ENCODE data around the gene FCN3.

FCN3 gene

GRCh38 chr1:27349784-27350662, 24.6 kb downstream of the FCN3 start:
- Histone ChIP-seq H3K9me3 (ENCODE audit: control insufficient read depth, insufficient read depth, low read length) (no peaks in the 10 kb centered on the region), H3K4me1 (ENCODE audit: insufficient read depth, low read length) (peaks cover 11% of the 10 kb centered on the region; the same call in 1 of the 2 replicates), H3K9ac (ENCODE audit: low read depth, low read length) (peak overlapping the region; percentile 41), H3K36me3 (ENCODE audit: insufficient read depth, low read length) (no peaks in the 10 kb centered on the region)

GRCh38 chr1:27348861-27349783, 25.5 kb downstream of the FCN3 start:
- no peaks in the 10 kb centered on the region for H3K36me3 ChIP-seq (ENCODE audit: insufficient read depth, low read length)
- peak overlapping the region; percentile 41 for H3K9ac ChIP-seq (ENCODE audit: low read depth, low read length)
- H3K4me1 ChIP-seq (ENCODE audit: insufficient read depth, low read length), result peaks cover 11% of the 10 kb centered on the region; the same call in 1 of the 2 replicates
- no peaks in the 10 kb centered on the region for H3K9me3 ChIP-seq (ENCODE audit: control insufficient read depth, insufficient read depth, low read length)

DNA sequence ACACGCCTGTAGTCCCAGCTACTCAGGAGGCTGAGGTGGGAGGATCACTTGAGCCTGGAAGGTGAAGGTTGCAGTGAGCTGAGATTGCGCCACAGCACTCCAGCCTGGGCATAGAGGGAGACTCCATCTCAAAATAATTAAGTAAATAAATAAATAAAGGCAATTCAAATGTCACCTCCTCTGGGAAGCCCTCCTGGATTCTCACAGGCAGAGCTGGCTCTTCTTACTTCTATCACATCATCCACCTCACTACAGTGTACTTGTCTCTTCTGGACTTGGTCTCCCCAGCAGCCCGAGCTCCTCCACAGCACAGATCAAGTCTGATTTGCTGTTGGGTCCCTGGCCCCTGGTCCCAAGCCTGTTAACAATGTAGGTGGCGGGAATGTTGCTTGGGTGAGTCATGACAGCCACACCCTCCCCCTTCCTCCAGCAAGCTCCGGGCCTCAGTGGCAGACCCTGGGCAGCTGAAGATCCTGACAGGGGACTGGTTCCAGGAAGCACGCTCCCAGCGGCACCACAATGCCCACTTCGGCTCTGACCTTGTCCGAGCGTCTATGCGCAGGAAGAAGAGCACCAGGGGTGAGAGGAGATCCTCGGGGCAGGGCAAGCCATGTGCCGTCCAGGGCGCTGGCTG, 27.5 kb downstream of the FCN3 start:
- Histone ChIP-seq H3K9me3 (ENCODE audit: control insufficient read depth, insufficient read depth, low read length) (no peaks in the 10 kb centered on the region), H3K4me1 (ENCODE audit: insufficient read depth, low read length) (peaks cover 24% of the 10 kb centered on the region; the same call in 1 of the 2 replicates), H3K9ac (ENCODE audit: low read depth, low read length) (no peak overlapping the region), H3K36me3 (ENCODE audit: insufficient read depth, low read length) (no peaks in the 10 kb centered on the region)

- peaks cover 27% of the 10 kb centered on the region; the same call in 1 of the 2 replicates for H3K4me1 ChIP-seq (ENCODE audit: insufficient read depth, low read length)
- H3K36me3 ChIP-seq (ENCODE audit: insufficient read depth, low read length), result no peaks in the 10 kb centered on the region
- no peaks in the 10 kb centered on the region for H3K9me3 ChIP-seq (ENCODE audit: control insufficient read depth, insufficient read depth, low read length)
- no peak overlapping the region for H3K9ac ChIP-seq (ENCODE audit: low read depth, low read length)
Measured at GRCh38 chr1:27346357-27346756, 28.3 kb downstream of the FCN3 start.

DNA sequence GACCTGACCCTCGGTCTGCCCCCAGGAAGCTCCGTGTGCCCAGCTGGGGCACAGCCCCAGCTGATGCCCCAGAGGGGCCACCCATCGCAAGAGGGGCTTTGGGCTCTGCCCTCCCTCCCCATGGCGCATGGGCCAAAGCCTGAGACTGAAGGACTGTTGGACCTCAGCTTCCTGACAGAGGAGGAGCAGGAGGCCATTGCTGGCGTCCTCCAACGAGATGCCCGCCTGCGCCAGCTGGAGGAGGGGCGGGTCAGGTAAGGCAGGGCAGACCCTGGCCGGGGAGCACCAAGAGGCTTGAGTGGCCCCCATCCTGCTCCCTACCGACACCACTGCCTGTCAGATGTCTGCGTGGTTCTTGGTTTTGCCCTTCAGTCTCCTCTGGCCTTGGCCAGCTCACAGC, 29.4 kb downstream of the FCN3 start:
- peaks cover 30% of the 10 kb centered on the region; the same call in 1 of the 2 replicates for H3K4me1 ChIP-seq (ENCODE audit: insufficient read depth, low read length)
- H3K36me3 ChIP-seq (ENCODE audit: insufficient read depth, low read length), result no peaks in the 10 kb centered on the region
- no peaks in the 10 kb centered on the region for H3K9me3 ChIP-seq (ENCODE audit: control insufficient read depth, insufficient read depth, low read length)
- H3K9ac ChIP-seq (ENCODE audit: low read depth, low read length), result no peak overlapping the region

GRCh38 chr1:27343639-27344025, 31.0 kb downstream of the FCN3 start:
- Histone ChIP-seq H3K4me1 (ENCODE audit: insufficient read depth, low read length) (peaks cover 41% of the 10 kb centered on the region; the same call in 1 of the 2 replicates), H3K9me3 (ENCODE audit: control insufficient read depth, insufficient read depth, low read length) (no peaks in the 10 kb centered on the region), H3K36me3 (ENCODE audit: insufficient read depth, low read length) (no peaks in the 10 kb centered on the region), H3K9ac (ENCODE audit: low read depth, low read length) (no peak overlapping the region; the same call in 1 of the 2 replicates)

DNA sequence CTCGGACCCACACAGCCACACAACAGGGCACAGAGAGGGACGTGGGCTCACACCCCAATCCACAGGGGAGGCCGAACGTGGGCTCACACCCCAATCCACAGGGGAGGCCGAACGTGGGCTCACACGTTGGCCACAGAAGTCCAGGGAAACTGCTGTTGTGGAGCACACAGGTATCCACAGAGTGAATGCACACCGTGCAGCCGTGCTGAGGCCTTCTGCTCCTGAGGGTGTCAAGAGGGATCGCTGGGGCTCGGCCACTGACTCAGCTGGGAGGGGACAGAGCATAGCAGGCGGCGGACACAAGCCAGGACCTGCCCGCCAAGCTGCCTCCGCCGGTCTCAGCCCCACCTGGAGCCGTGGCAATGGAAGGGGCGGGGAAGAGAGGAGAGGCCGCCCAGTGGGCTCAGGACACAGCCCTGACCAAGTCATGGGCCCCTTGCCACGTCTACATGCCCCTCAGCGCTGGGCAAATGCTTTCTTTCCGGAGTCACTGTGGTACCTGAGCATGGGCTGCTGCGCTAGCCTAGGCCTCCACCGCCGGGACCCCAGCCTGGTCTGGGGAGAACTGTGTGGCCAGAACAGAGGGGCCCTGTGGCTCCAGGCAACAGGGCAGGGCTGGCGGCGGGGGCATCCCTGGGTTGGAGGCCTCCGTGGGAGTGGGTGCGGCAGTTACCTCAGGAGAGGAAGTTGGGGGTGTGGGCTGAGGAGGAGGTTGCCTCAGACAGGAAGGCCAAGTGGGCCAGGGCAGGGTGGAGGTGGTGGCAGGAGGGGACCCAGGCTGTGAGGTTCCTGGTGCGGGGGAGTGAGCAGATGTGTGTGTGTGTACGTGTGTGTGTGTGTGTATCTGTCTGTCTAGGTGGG, 31.6 kb downstream of the FCN3 start:
- peaks cover 41% of the 10 kb centered on the region; the same call in 1 of the 2 replicates for H3K4me1 ChIP-seq (ENCODE audit: insufficient read depth, low read length)

GRCh38 chr1:27342391-27342777, 32.2 kb downstream of the FCN3 start:
- Histone ChIP-seq H3K36me3 (ENCODE audit: insufficient read depth, low read length) (no peaks in the 10 kb centered on the region), H3K9ac (ENCODE audit: low read depth, low read length) (peak overlapping the region; percentile 41; the same call in 1 of the 2 replicates), H3K4me1 (ENCODE audit: insufficient read depth, low read length) (peaks cover 35% of the 10 kb centered on the region; the same call in 1 of the 2 replicates), H3K9me3 (ENCODE audit: control insufficient read depth, insufficient read depth, low read length) (no peaks in the 10 kb centered on the region)

More for the DNA sequence above, 31.6 kb downstream of the FCN3 start:
- H3K9ac ChIP-seq (ENCODE audit: low read depth, low read length), result peak overlapping the region; percentile 41; the same call in 1 of the 2 replicates
- no peaks in the 10 kb centered on the region for H3K9me3 ChIP-seq (ENCODE audit: control insufficient read depth, insufficient read depth, low read length)
- no peaks in the 10 kb centered on the region for H3K36me3 ChIP-seq (ENCODE audit: insufficient read depth, low read length)

DNA sequence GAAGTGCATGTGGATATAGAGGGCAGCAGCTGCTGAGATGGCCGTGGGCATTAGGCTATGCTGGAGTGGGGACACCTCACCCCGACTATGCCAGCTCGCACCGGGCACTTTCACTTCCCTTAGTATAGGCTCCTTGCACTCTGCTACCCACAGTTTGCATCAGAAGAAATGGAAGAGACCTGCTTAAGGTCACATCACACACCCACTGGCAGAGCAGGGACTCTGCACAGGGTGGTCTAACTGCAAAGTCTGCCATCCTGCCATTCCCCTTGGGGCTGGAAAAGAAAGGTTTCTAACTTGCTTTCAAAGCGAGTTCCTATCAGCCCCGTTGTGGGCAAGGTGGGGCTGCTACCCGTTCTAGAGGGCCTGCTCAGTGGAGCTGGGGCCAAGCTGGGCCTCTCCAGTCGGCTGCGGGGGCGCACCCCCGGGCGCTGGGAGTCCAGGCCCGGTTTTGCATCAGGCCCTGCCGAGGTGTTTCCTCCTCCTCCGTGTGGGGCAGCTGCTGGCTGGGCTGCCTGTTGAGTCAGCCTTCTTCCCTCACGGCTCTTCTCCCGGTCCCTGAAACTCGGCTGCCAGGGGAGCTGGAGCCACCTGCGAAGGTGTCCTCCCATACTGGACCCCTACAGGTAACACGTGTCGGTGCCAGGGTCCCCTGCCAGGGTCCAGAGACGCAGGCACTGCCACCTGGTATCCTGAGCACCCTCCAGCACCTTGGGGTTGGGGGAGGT, 32.9 kb downstream of the FCN3 start, which contains the start of gene SYTL1:
Gene SYTL1, plus strand, starts transcription at position 498 of the 728 bp plus-strand sequence. CDS start 3,313 bp downstream, outside the sequence.
- H3K9me3 ChIP-seq (ENCODE audit: control insufficient read depth, insufficient read depth, low read length), result no peaks in the 10 kb centered on the region
- no peaks in the 10 kb centered on the region for H3K36me3 ChIP-seq (ENCODE audit: insufficient read depth, low read length)
- peaks cover 31% of the 10 kb centered on the region; the same call in 1 of the 2 replicates for H3K4me1 ChIP-seq (ENCODE audit: insufficient read depth, low read length)
- peak within 1 kb of the TSS; percentile 41; the same call in 1 of the 2 replicates for H3K9ac ChIP-seq (ENCODE audit: low read depth, low read length)

DNA sequence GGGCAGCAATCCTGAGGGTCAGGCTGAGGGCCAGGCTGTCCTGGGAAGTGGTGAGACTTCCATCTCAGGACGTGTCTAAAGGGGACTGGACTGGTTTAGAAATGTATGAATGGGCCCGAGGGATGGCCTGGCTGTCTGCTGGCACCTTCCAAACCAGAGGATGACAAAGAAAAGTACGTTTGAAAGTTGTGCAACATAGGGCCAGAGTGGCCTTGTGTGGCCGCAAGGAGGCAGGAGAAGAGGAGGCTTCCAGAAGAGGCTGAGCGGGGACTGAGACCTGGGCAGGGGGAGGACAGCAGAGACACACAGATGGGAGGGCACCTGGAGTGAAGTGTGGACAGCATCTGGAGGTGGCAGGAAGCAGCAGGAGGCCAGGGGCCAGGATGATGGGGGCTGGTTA, 35.4 kb downstream of the FCN3 start:
- Histone ChIP-seq H3K36me3 (ENCODE audit: insufficient read depth, low read length) (no peaks in the 10 kb centered on the region; the same call in 1 of the 2 replicates), H3K9me3 (ENCODE audit: control insufficient read depth, insufficient read depth, low read length) (no peaks in the 10 kb centered on the region), H3K9ac (ENCODE audit: low read depth, low read length) (no peak overlapping the region), H3K4me1 (ENCODE audit: insufficient read depth, low read length) (peaks cover 31% of the 10 kb centered on the region; the same call in 1 of the 2 replicates)

DNA sequence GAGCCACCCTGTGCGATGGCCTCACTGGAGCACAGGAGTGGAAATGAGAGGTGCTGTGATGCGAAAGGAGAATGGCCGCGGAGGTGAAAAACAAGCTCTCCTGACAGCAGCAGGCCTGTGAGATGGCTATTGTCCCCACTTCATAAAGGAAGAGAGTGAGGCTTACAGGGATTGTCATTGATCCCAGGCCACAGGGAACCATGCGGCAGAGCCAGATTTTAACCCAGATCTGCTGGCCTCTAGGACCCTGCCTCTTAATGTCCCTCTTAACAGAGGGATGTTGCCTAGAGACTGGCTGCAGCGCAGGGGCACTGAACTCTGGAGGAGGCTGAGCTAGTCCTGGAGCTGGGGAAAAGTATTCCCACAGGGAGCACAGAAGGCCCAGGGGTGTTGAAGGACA, 35.9 kb downstream of the FCN3 start:
- peaks cover 31% of the 10 kb centered on the region; the same call in 1 of the 2 replicates for H3K4me1 ChIP-seq (ENCODE audit: insufficient read depth, low read length)
- H3K9ac ChIP-seq (ENCODE audit: low read depth, low read length), result no peak overlapping the region
- H3K9me3 ChIP-seq (ENCODE audit: control insufficient read depth, insufficient read depth, low read length), result no peaks in the 10 kb centered on the region
- no peaks in the 10 kb centered on the region; the same call in 1 of the 2 replicates for H3K36me3 ChIP-seq (ENCODE audit: insufficient read depth, low read length)

DNA sequence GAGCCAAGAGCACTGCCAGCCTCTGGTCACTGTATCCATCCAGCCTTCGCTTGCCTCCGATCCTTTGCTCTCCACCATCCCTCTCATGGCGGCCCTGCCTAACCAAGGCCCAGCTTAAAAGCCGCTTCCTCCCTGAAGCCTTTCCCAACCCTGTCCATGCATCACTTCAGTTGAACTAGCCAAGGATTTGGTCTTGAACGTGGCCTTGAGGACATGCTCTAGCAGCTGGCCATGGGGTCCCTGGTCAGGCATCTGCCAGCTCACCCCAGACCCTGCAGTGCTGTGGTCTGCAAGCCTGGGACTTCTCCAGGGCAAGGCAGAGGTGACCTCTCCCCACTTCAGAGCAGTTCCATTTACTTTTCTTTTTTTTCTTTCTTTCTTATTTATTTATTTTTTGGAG, 37.9 kb downstream of the FCN3 start:
- Histone ChIP-seq H3K4me1 (ENCODE audit: insufficient read depth, low read length) (peaks cover 17% of the 10 kb centered on the region; the same call in 1 of the 2 replicates), H3K9me3 (ENCODE audit: control insufficient read depth, insufficient read depth, low read length) (no peaks in the 10 kb centered on the region), H3K9ac (ENCODE audit: low read depth, low read length) (no peak overlapping the region), H3K36me3 (ENCODE audit: insufficient read depth, low read length) (no peaks in the 10 kb centered on the region; the same call in 1 of the 2 replicates)
